AG09309 (cell line): ENCODE results near the gene MPPE1.
A peak's percentile ranks its signal among the peaks of the same experiment; 100 is the strongest.

Source experiments
- DNase-seq: peaks from one replicate; pipeline ENCODE4 v3.0.0-alpha.2; 2010; ENCODE audit warnings: low read depth
- H3K4me3 ChIP-seq: 2 replicates; pipeline ENCODE4 v1.5.1; 2011; ENCODE audit warnings: mild to moderate bottlenecking, low read depth, low read length, moderate library complexity; ENCODE audit not compliant: control insufficient read depth
- CTCF ChIP-seq: IDR thresholded peaks from 2 replicates; pipeline ENCODE4 v1.5.1; 2011; ENCODE audit warnings: mild to moderate bottlenecking, low read depth, low read length, inconsistent platforms; ENCODE audit not compliant: insufficient read depth, control insufficient read depth; ENCODE audit errors: missing control alignments

The MPPE1 gene

GRCh38 chr18:11872479-11873136 is 35.5 kb downstream of the MPPE1 start:
- no peak for DNase-seq
- no peak overlapping the region for H3K4me3 ChIP-seq
- peak; percentile 50 for TF ChIP-seq CTCF

- no peak for TF ChIP-seq CTCF
- no peak for DNase-seq
- no peak overlapping the region for H3K4me3 ChIP-seq
Measured at GRCh38 chr18:11871501-11871900, 36.6 kb downstream of the MPPE1 start.

DNA sequence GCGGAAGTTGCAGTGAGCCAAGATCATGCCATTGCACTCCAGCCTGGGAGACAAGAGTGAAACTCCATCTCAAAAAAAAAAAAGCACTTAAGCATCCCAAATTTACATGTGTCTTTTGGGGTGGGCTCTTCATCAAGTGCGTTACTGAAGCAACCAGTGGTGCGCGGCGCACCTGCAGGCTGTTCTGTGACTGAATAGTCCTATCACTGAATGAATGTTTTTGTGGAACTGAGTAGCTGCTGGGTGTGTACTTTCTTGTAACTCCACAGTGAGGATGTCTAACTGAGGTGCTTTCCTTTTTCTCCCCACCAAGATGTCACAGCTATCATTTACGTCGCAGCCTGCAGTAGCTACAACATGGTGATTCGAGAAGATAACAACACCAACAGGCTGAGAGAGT is 39.9 kb downstream of the MPPE1 start:
- no peak for TF ChIP-seq CTCF
- no peak for DNase-seq

DNA sequence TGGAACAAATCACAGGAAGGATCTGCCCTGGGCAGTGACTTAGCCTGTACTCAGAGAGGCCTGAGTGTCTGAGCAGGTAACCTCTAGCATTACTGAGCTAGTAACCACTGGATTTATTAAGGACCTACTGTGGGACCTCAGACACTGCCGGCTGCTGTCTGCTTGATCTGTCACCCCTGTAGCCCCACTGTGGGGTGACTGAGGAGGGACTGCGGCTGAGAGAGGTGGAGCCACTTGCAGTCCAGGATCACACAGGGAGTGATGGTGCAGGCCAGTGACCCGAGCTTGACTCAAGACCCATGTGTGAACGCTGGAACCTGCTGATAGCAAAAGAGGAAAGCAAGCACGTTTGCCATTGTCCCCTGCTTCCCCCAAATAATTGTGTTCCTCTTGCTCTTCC is 41.4 kb downstream of the MPPE1 start:
- H3K4me3 ChIP-seq, result no peak overlapping the region
- no peak for TF ChIP-seq CTCF
- no peak for DNase-seq

More for the DNA sequence above, 39.9 kb downstream of the MPPE1 start:
- H3K4me3 ChIP-seq, result no peak overlapping the region

GRCh38 chr18:11866329-11866728 is 41.8 kb downstream of the MPPE1 start:
- no peak overlapping the region for H3K4me3 ChIP-seq
- no peak for DNase-seq
- TF ChIP-seq CTCF, result no peak

- TF ChIP-seq CTCF, result no peak
- H3K4me3 ChIP-seq, result no peak overlapping the region
- DNase-seq, result no peak
Measured at GRCh38 chr18:11865071-11865470, 43.0 kb downstream of the MPPE1 start.

GRCh38 chr18:11864471-11864870 is 43.6 kb downstream of the MPPE1 start:
- DNase-seq, result no peak
- no peak for TF ChIP-seq CTCF
- no peak overlapping the region for H3K4me3 ChIP-seq
